Sigmoid colon (tissue), 7 donors: ENCODE data around the gene SWAP70. TPM values are rescaled to one million over a fixed set of nuclear protein-coding genes. Genes with fewer than 3 reads are reported as not detected.

Experiments
- DNase-seq: peaks from one replicate; pipeline ENCODE4 v3.0.0-alpha.2; 2019
- H3K27ac ChIP-seq, 4 donors: fragments of 200-600 bp; sonication (generic); one replicate each; pipeline ENCODE4 v1.5.1; 2016 to 2019; ENCODE audit warnings: mild to moderate bottlenecking in 1 of 4
- H3K27me3 ChIP-seq, 3 donors: fragments of 200-600 bp; sonication (generic); one replicate each; pipeline ENCODE4 v1.5.1; 2019; ENCODE audit warnings: mild to moderate bottlenecking in 1 of 3
- H3K36me3 ChIP-seq, 4 donors: fragments of 200-600 bp; sonication (generic); one replicate each; pipeline ENCODE4 v1.5.1; 2016 to 2019
- H3K4me1 ChIP-seq, 4 donors: fragments of 200-600 bp; sonication (generic); one replicate each; pipeline ENCODE4 v1.5.1; 2017 to 2019
- H3K4me3 ChIP-seq, 4 donors: fragments of 200-600 bp; sonication (generic); one replicate each; pipeline ENCODE4 v1.5.1; 2017 to 2019; ENCODE audit warnings: mild to moderate bottlenecking in 2 of 4, moderate library complexity in 1 of 4
- H3K9me3 ChIP-seq, 4 donors: fragments of 200-600 bp in 3 of 4; sonication (generic) in 3 of 4; one replicate each; pipeline versions ENCODE4 v1.5.1 to v1.6.1; 2013 to 2019
- CTCF ChIP-seq, 4 experiments: fragments of 450-650 bp in 3 of 4; fragments of 200-600 bp in 1 of 4; IDR thresholded peaks; one replicate each; pipeline ENCODE4 v1.5.1; 2016 to 2019; ENCODE audit warnings: antibody characterized with exemption in 4 of 4, mild to moderate bottlenecking in 3 of 4, moderate library complexity in 2 of 4
- EP300 ChIP-seq, 4 donors: sonication (generic); formaldehyde crosslinking; IDR thresholded peaks; one replicate each; pipeline ENCODE4 v1.6.1; 2017; ENCODE audit warnings: antibody characterized with exemption in 4 of 4
- POLR2A ChIP-seq, 2 donors: fragments of 450-650 bp; IDR thresholded peaks; one replicate each; pipeline ENCODE4 v1.6.1; 2016; ENCODE audit warnings: antibody characterized with exemption in 2 of 2, mild to moderate bottlenecking in 2 of 2, moderate library complexity in 2 of 2
- POLR2AphosphoS5 ChIP-seq, 4 donors: sonication (generic); formaldehyde crosslinking; IDR thresholded peaks; one replicate each; pipeline ENCODE4 v1.6.1; 2017; ENCODE audit warnings: antibody characterized with exemption in 4 of 4
- WGBS, 2 donors: extraction: QIAGEN DNeasy Blood & Tissue Kit; methylation state at CpG; one replicate each; pipeline ENCODE4 v1.1.7; 2013; 5-methylcytosine and 5-hydroxymethylcytosine counted together
- intact Hi-C: fragments of 100-400 bp; cut with DNase I; formaldehyde crosslinking; loops from one replicate; pipeline ENCODE4 v1.15.1; 2023
- polyA plus RNA-seq, 3 donors: library from polyadenylated mRNA; stranded (reverse); fragments of 200-250 nt; gene quantifications; one replicate each; pipeline ENCODE4 v1.2.3, GENCODE V29; 2013
- total RNA-seq, 4 donors: library from RNA; depleted of rRNA; stranded (reverse); fragments of >200 nt; gene quantifications; one replicate each; pipeline ENCODE4 v1.1.0, GENCODE V29; 2016
- donor health status: healthy with polysubstance abuse.
- donor health status: Bipolar disorder and iron deficiency.
- donor health status: healthy.

The SWAP70 gene
- total and polyA plus RNA-seq, 7 donors: 9.5 to 30.3 (median 22.1) TPM

GRCh38 chr11:9769621-9770020 lies 105.7 kb downstream of the SWAP70 start:
- Histone ChIP-seq H3K4me1 (peaks cover 0 to 14% (median 10%) of the 10 kb centered on the region in 4 donors), H3K27ac (no peak overlapping the region), H3K27me3 (no peaks in the 10 kb centered on the region), H3K36me3 (no peaks in the 10 kb centered on the region), H3K9me3 (no peaks in the 10 kb centered on the region), H3K4me3 (no peak overlapping the region)
- no peak for DNase-seq
- intact Hi-C loops: no loop called here
- WGBS, 2 donors: 82 to 94% methylated on average over 4 of the region's 4 CpGs
- no peak for TF ChIP-seq CTCF (IDR thresholded peaks at IDR 0.05)

- WGBS, 2 donors: 90 to 93% methylated on average over 1 of the region's 1 CpG
- TF ChIP-seq CTCF (IDR thresholded peaks at IDR 0.05) (no peak), POLR2AphosphoS5 (IDR thresholded peaks at IDR 0.05) (no peak), EP300 (IDR thresholded peaks at IDR 0.05) (no peak), POLR2A (IDR thresholded peaks at IDR 0.05) (no peak)
- H3K27me3 ChIP-seq: no peaks in the 10 kb centered on the region
- H3K9me3 ChIP-seq: no peaks in the 10 kb centered on the region
- DNase-seq: no peak
- no peak overlapping the region for H3K4me3 ChIP-seq
- intact Hi-C loops: no loop called here
- no peaks in the 10 kb centered on the region for H3K36me3 ChIP-seq
- peaks cover 0 to 14% (median 4%) of the 10 kb centered on the region in 4 donors for H3K4me1 ChIP-seq
- H3K27ac ChIP-seq: no peak overlapping the region
Measured at GRCh38 chr11:9771071-9771511, 107.2 kb downstream of the SWAP70 start.

- intact Hi-C loops: no loop called here
- Histone ChIP-seq H3K9me3 (no peaks in the 10 kb centered on the region), H3K4me1 (peaks cover 0 to 13% (median 4%) of the 10 kb centered on the region in 4 donors), H3K4me3 (no peak overlapping the region), H3K36me3 (no peaks in the 10 kb centered on the region), H3K27ac (no peak overlapping the region), H3K27me3 (no peaks in the 10 kb centered on the region)
- 95 to 97% methylated on average over 4 of the region's 4 CpGs for WGBS, 2 donors
- no peak for TF ChIP-seq CTCF (IDR thresholded peaks at IDR 0.05)
- TF ChIP-seq EP300 (IDR thresholded peaks at IDR 0.05): no peak
- TF ChIP-seq POLR2A (IDR thresholded peaks at IDR 0.05): no peak
- TF ChIP-seq POLR2AphosphoS5 (IDR thresholded peaks at IDR 0.05): no peak
- DNase-seq: no peak
Measured at GRCh38 chr11:9772218-9772617, 108.3 kb downstream of the SWAP70 start.

- Histone ChIP-seq H3K4me3 (no peak overlapping the region), H3K4me1 (peaks cover 0 to 13% (median 4%) of the 10 kb centered on the region in 4 donors), H3K27me3 (no peaks in the 10 kb centered on the region), H3K27ac (no peak overlapping the region), H3K36me3 (no peaks in the 10 kb centered on the region), H3K9me3 (no peaks in the 10 kb centered on the region)
- WGBS, 2 donors: 93 to 99% methylated on average over 2 of the region's 2 CpGs
- intact Hi-C loops: no loop called here
- DNase-seq: no peak
- TF ChIP-seq CTCF (IDR thresholded peaks at IDR 0.05): no peak
- no peak for TF ChIP-seq POLR2AphosphoS5 (IDR thresholded peaks at IDR 0.05)
- TF ChIP-seq POLR2A (IDR thresholded peaks at IDR 0.05): no peak
- TF ChIP-seq EP300 (IDR thresholded peaks at IDR 0.05): no peak
Measured at GRCh38 chr11:9773524-9773923, 109.6 kb downstream of the SWAP70 start.

GRCh38 chr11:9774109-9774508 lies 110.2 kb downstream of the SWAP70 start:
- Histone ChIP-seq H3K4me3 (no peak overlapping the region), H3K27me3 (no peaks in the 10 kb centered on the region), H3K36me3 (peaks cover 0 to 2% (median 0%) of the 10 kb centered on the region in 4 donors), H3K27ac (peak overlapping the region in 1 of 4 donors; percentile 29), H3K9me3 (no peaks in the 10 kb centered on the region), H3K4me1 (peaks cover 0 to 13% (median 4%) of the 10 kb centered on the region in 4 donors)
- TF ChIP-seq POLR2AphosphoS5 (IDR thresholded peaks at IDR 0.05): no peak
- no peak for TF ChIP-seq CTCF (IDR thresholded peaks at IDR 0.05)
- TF ChIP-seq POLR2A (IDR thresholded peaks at IDR 0.05): no peak
- TF ChIP-seq EP300 (IDR thresholded peaks at IDR 0.05): no peak
- intact Hi-C loops: no loop called here
- DNase-seq: no peak
